ENCODE measurements around the gene RDH16. TPM values are rescaled to one million over a fixed set of nuclear protein-coding genes. Genes with fewer than 3 reads are reported as not detected.
"Not testable (repeated sequence)": the region's sequence is repeated elsewhere in the genome, so short reads cannot be mapped to it uniquely, and the experiment has no call there.

Gene RDH16
- total RNA-seq, 4 donors from 2014 or later = 0.38 to 4.5 (median 2.1) TPM

- H3K4me1 ChIP-seq = peaks cover 0 to 18% (median 4%) of the 10 kb centered on the region in 3 donors
- no peaks in the 10 kb centered on the region for H3K9me3 ChIP-seq
- intact Hi-C loops (cut with DNase I) = no loop called here
- no peaks in the 10 kb centered on the region for H3K27me3 ChIP-seq
- H3K36me3 ChIP-seq = no peaks in the 10 kb centered on the region
- no peak for DNase-seq
- H3K4me3 ChIP-seq = no peak overlapping the region
- WGBS, 2 donors = 75 to 92% methylated on average over 2 of the region's 3 CpGs
- TF ChIP-seq CTCF (IDR thresholded peaks at IDR 0.05) = no peak
- TF ChIP-seq POLR2A (IDR thresholded peaks at IDR 0.05) = no peak
- H3K27ac ChIP-seq = no peak overlapping the region
These were observed 21.2 kb upstream of the RDH16 start for GRCh38 chr12:56978397-56979138.

- H3K27ac ChIP-seq; DNase-seq; intact Hi-C loops (cut with DNase I); H3K4me3 ChIP-seq; H3K27me3 ChIP-seq; H3K36me3 ChIP-seq; H3K9me3 ChIP-seq: not testable (repeated sequence)
- WGBS, 2 donors = 75 to 83% methylated on average over 4 of the region's 4 CpGs
- H3K4me1 ChIP-seq = peaks cover 0 to 18% (median 4%) of the 10 kb centered on the region in 3 donors
These were observed 20.0 kb upstream of the RDH16 start for GRCh38 chr12:56977361-56977760.

GRCh38 chr12:56974224-56974623, 16.8 kb upstream of the RDH16 start:
- intact Hi-C loops (cut with DNase I) = not testable (repeated sequence)
- WGBS, 2 donors = 91 to 93% methylated on average over 2 to 3 of the region's 3 CpGs

GRCh38 chr12:56968910-56969309, 11.5 kb upstream of the RDH16 start:
- WGBS, 2 donors = 62 to 78% methylated on average over 5 to 6 of the region's 6 CpGs
- not testable (repeated sequence) for H3K4me1 ChIP-seq

More at GRCh38 chr12:56974224-56974623, 16.8 kb upstream of the RDH16 start:
- H3K9me3 ChIP-seq, H3K27me3 ChIP-seq, H3K4me3 ChIP-seq, H3K36me3 ChIP-seq, H3K27ac ChIP-seq, H3K4me1 ChIP-seq, DNase-seq: not testable (repeated sequence)

GRCh38 chr12:56965997-56966642, 8.7 kb upstream of the RDH16 start:
- H3K4me1 ChIP-seq; H3K9me3 ChIP-seq; H3K36me3 ChIP-seq; intact Hi-C loops (cut with DNase I); H3K27me3 ChIP-seq; H3K27ac ChIP-seq; H3K4me3 ChIP-seq; DNase-seq: not testable (repeated sequence)
- WGBS, 2 donors = 83 to 89% methylated on average over 10 to 13 of the region's 15 CpGs

More at GRCh38 chr12:56968910-56969309, 11.5 kb upstream of the RDH16 start:
- DNase-seq; H3K4me3 ChIP-seq; H3K27me3 ChIP-seq; H3K9me3 ChIP-seq; H3K36me3 ChIP-seq; H3K27ac ChIP-seq; intact Hi-C loops (cut with DNase I): not testable (repeated sequence)

GRCh38 chr12:56965124-56965523, 7.7 kb upstream of the RDH16 start:
- DNase-seq; H3K27ac ChIP-seq; H3K4me3 ChIP-seq; H3K27me3 ChIP-seq; intact Hi-C loops (cut with DNase I); H3K4me1 ChIP-seq; H3K36me3 ChIP-seq; H3K9me3 ChIP-seq: not testable (repeated sequence)
- 100% methylated on average over 1 of the region's 4 CpGs for WGBS, 2 donors

GRCh38 chr12:56963557-56963956, 6.1 kb upstream of the RDH16 start:
- H3K27ac ChIP-seq; H3K27me3 ChIP-seq; DNase-seq; intact Hi-C loops (cut with DNase I); H3K4me1 ChIP-seq; H3K4me3 ChIP-seq; H3K36me3 ChIP-seq; H3K9me3 ChIP-seq: not testable (repeated sequence)
- WGBS, 2 donors = no CpG with 5 or more reads among the region's 27 CpGs

GRCh38 chr12:56962247-56962646, 4.8 kb upstream of the RDH16 start:
- H3K9me3 ChIP-seq; DNase-seq; intact Hi-C loops (cut with DNase I); H3K36me3 ChIP-seq; H3K4me3 ChIP-seq; H3K27ac ChIP-seq; H3K27me3 ChIP-seq: not testable (repeated sequence)
- WGBS, 2 donors = 65% methylated on average over 4 of the region's 4 CpGs
- H3K4me1 ChIP-seq = peaks cover 0 to 15% (median 7%) of the 10 kb centered on the region in 3 donors

Data from esophagus squamous epithelium (tissue), 5 donors.